GM12872 (cell line): ENCODE results near the gene NCKAP1.
A peak's percentile ranks its signal among the peaks of the same experiment; 100 is the strongest.

Experiments used
- CTCF ChIP-seq: IDR thresholded peaks from 3 replicates; pipeline ENCODE4 v1.5.1; 2011; ENCODE audit warnings: low read depth, mild to moderate bottlenecking, low read length, moderate library complexity; ENCODE audit not compliant: insufficient read depth

Gene NCKAP1

GRCh38 chr2:182885771-182886170 lies 152.5 kb downstream of the NCKAP1 start:
- no peak for TF ChIP-seq CTCF

- TF ChIP-seq CTCF = no peak
Measured at GRCh38 chr2:182883451-182883850, 154.8 kb downstream of the NCKAP1 start.

GRCh38 chr2:182870227-182870626 lies 168.0 kb downstream of the NCKAP1 start:
- TF ChIP-seq CTCF = peak; percentile 57

GRCh38 chr2:182868054-182868796 lies 170.0 kb downstream of the NCKAP1 start:
- no peak for TF ChIP-seq CTCF

- TF ChIP-seq CTCF = no peak
Measured at GRCh38 chr2:182867426-182868053, 170.7 kb downstream of the NCKAP1 start.

GRCh38 chr2:182866461-182867406 lies 171.5 kb downstream of the NCKAP1 start, which contains the start of gene FRZB:
TSS of gene FRZB (minus strand) at chr2:182866637. CDS start at chr2:182866552, 85 bp downstream.
- TF ChIP-seq CTCF = no peak

- no peak for TF ChIP-seq CTCF
Measured at GRCh38 chr2:182866095-182866460, 172.2 kb downstream of the NCKAP1 start.
